Astrocyte (in vitro differentiated cells and primary cell): ENCODE data around the gene SMIM7. TPM values are rescaled to one million over a fixed set of nuclear protein-coding genes. Genes with fewer than 3 reads are reported as not detected.

ENCODE experiments used
- DNase-seq: peaks from one replicate; pipeline ENCODE4 v3.0.0-alpha.2; 2010; ENCODE audit warnings: low read depth
- FAIRE-seq: peaks from 2 replicates; lab custom pipeline; 2011; peaks lifted over from hg19 to GRCh38; lab: Jason Lieb, UNC
- H2AFZ ChIP-seq: 2 replicates; pipeline ENCODE4 v1.6.0; 2012; ENCODE audit warnings: low read depth, low read length, inconsistent platforms
- H3K27ac ChIP-seq: 2 replicates; pipeline ENCODE4 v1.5.1; 2011; ENCODE audit warnings: low read depth, low read length, inconsistent platforms
- H3K27me3 ChIP-seq: 2 replicates; pipeline ENCODE4 v1.6.0; 2011; ENCODE audit warnings: low read length, inconsistent platforms; ENCODE audit not compliant: insufficient read depth
- H3K36me3 ChIP-seq: 2 replicates; pipeline ENCODE4 v1.5.1; 2011; ENCODE audit warnings: low read length, inconsistent platforms; ENCODE audit not compliant: insufficient read depth
- H3K4me1 ChIP-seq: 2 replicates; pipeline ENCODE4 v1.5.1; 2011; ENCODE audit warnings: low read length, inconsistent platforms; ENCODE audit not compliant: insufficient read depth
- H3K4me2 ChIP-seq: 2 replicates; pipeline ENCODE4 v1.6.0; 2012; ENCODE audit warnings: low read length, inconsistent platforms
- H3K4me3 ChIP-seq: 2 replicates; pipeline ENCODE4 v1.5.1; 2011; ENCODE audit warnings: low read depth, mild to moderate bottlenecking, low read length, inconsistent platforms; ENCODE audit not compliant: insufficient read depth
- H3K79me2 ChIP-seq: 2 replicates; pipeline ENCODE4 v1.6.0; 2012; ENCODE audit warnings: mild to moderate bottlenecking, low read length, inconsistent platforms; ENCODE audit not compliant: insufficient read depth
- H3K9ac ChIP-seq: 2 replicates; pipeline ENCODE4 v1.6.0; 2012; ENCODE audit warnings: mild to moderate bottlenecking, low read length, inconsistent platforms
- H3K9me3 ChIP-seq: 2 replicates; pipeline ENCODE4 v1.5.1; 2012; ENCODE audit warnings: low read depth, mild to moderate bottlenecking, low read length, inconsistent platforms; ENCODE audit not compliant: insufficient read depth
- H4K20me1 ChIP-seq: 2 replicates; pipeline ENCODE4 v1.6.0; 2012; ENCODE audit warnings: low read length, inconsistent platforms; ENCODE audit not compliant: insufficient read depth
- H3K27ac Mint-ChIP-seq: one replicate; pipeline ENCODE4 v1.8.0; 2021; ENCODE audit warnings: mild to moderate bottlenecking, mixed read lengths; ENCODE audit not compliant: unreplicated experiment
- H3K27me3 Mint-ChIP-seq: one replicate; pipeline ENCODE4 v1.8.0; 2021; ENCODE audit warnings: low read depth, mixed read lengths; ENCODE audit not compliant: unreplicated experiment
- H3K36me3 Mint-ChIP-seq: one replicate; pipeline ENCODE4 v1.8.0; 2021; ENCODE audit warnings: low read depth, mixed read lengths; ENCODE audit not compliant: unreplicated experiment
- H3K4me1 Mint-ChIP-seq: one replicate; pipeline ENCODE4 v1.8.0; 2021; ENCODE audit warnings: low read depth, mixed read lengths; ENCODE audit not compliant: unreplicated experiment
- H3K4me3 Mint-ChIP-seq: one replicate; pipeline ENCODE4 v1.8.0; 2021; ENCODE audit warnings: mild to moderate bottlenecking, moderate library complexity, mixed read lengths; ENCODE audit not compliant: unreplicated experiment
- H3K9me3 Mint-ChIP-seq: one replicate; pipeline ENCODE4 v1.8.0; 2021; ENCODE audit warnings: mild to moderate bottlenecking, mixed read lengths; ENCODE audit not compliant: unreplicated experiment
- CTCF ChIP-seq: IDR thresholded peaks from 2 replicates; pipeline ENCODE4 v1.5.1; 2011; ENCODE audit warnings: low read depth, mild to moderate bottlenecking, inconsistent platforms, low read length, moderate library complexity; ENCODE audit not compliant: insufficient read depth
- EZH2 ChIP-seq: IDR thresholded peaks from 2 replicates; pipeline ENCODE4 v1.6.1; 2012; ENCODE audit warnings: mild to moderate bottlenecking, low read length, inconsistent platforms; ENCODE audit not compliant: insufficient read depth
- total RNA-seq: library from RNA; stranded (reverse); gene quantifications from 2 replicates; pipeline ENCODE4 v1.2.1, GENCODE V29; 2021

SMIM7 gene
- total RNA-seq, 1 donor from 2014 or later, result 45.3 TPM

GRCh38 chr19:16649734-16650133 lies 10.2 kb downstream of the SMIM7 start:
- H3K79me2 ChIP-seq, result peaks cover 25% of the 10 kb centered on the region

GRCh38 chr19:16645140-16645539 lies 14.8 kb downstream of the SMIM7 start:
- no peak overlapping the region for H3K9ac ChIP-seq
- no peak for FAIRE-seq
- no peaks in the 10 kb centered on the region for H3K9me3 ChIP-seq
- no peak for DNase-seq
- peaks cover 3% of the 10 kb centered on the region for H3K4me1 Mint-ChIP-seq
- H4K20me1 ChIP-seq, result peaks cover 42% of the 10 kb centered on the region
- peaks cover 55% of the 10 kb centered on the region for H3K79me2 ChIP-seq
- H2AFZ ChIP-seq, result no peak overlapping the region
- no peak overlapping the region for H3K4me3 Mint-ChIP-seq
- peaks cover 13% of the 10 kb centered on the region for H3K36me3 Mint-ChIP-seq
- H3K4me2 ChIP-seq, result no peak overlapping the region
- no peak for TF ChIP-seq CTCF
- TF ChIP-seq EZH2, result no peak
- no peaks in the 10 kb centered on the region for H3K4me1 ChIP-seq
- H3K27me3 ChIP-seq, result no peaks in the 10 kb centered on the region
- no peak overlapping the region for H3K27ac Mint-ChIP-seq
- no peak overlapping the region for H3K27ac ChIP-seq
- no peak overlapping the region for H3K4me3 ChIP-seq
- no peaks in the 10 kb centered on the region for H3K9me3 Mint-ChIP-seq
- no peaks in the 10 kb centered on the region for H3K27me3 Mint-ChIP-seq
- peaks cover 39% of the 10 kb centered on the region for H3K36me3 ChIP-seq

More at GRCh38 chr19:16649734-16650133, 10.2 kb downstream of the SMIM7 start:
- H3K27me3 ChIP-seq, result no peaks in the 10 kb centered on the region
- no peaks in the 10 kb centered on the region for H3K4me1 ChIP-seq
- peaks cover 54% of the 10 kb centered on the region for H4K20me1 ChIP-seq
- no peak overlapping the region for H3K4me3 ChIP-seq
- H3K36me3 Mint-ChIP-seq, result peaks cover 20% of the 10 kb centered on the region
- no peaks in the 10 kb centered on the region for H3K27me3 Mint-ChIP-seq
- H3K9ac ChIP-seq, result no peak overlapping the region
- peaks cover 3% of the 10 kb centered on the region for H3K4me1 Mint-ChIP-seq
- no peak overlapping the region for H3K27ac Mint-ChIP-seq
- no peaks in the 10 kb centered on the region for H3K9me3 Mint-ChIP-seq
- FAIRE-seq (no peak), DNase-seq (no peak)
- no peak overlapping the region for H3K27ac ChIP-seq
- H3K4me2 ChIP-seq, result no peak overlapping the region
- H3K36me3 ChIP-seq, result peaks cover 47% of the 10 kb centered on the region
- no peak overlapping the region for H3K4me3 Mint-ChIP-seq
- no peak overlapping the region for H2AFZ ChIP-seq
- no peak for TF ChIP-seq CTCF
- no peak for TF ChIP-seq EZH2
- H3K9me3 ChIP-seq, result no peaks in the 10 kb centered on the region

GRCh38 chr19:16641695-16642094 lies 18.2 kb downstream of the SMIM7 start:
- no peak for DNase-seq
- H3K9ac ChIP-seq, result no peak overlapping the region
- no peak overlapping the region for H3K4me3 ChIP-seq
- H3K36me3 ChIP-seq, result peaks cover 34% of the 10 kb centered on the region
- H3K79me2 ChIP-seq, result peaks cover 80% of the 10 kb centered on the region
- Mint-ChIP-seq H3K9me3 (no peaks in the 10 kb centered on the region), H3K27me3 (no peaks in the 10 kb centered on the region), H3K27ac (no peak overlapping the region), H3K4me1 (peaks cover 3% of the 10 kb centered on the region), H3K36me3 (peaks cover 16% of the 10 kb centered on the region), H3K4me3 (no peak overlapping the region)
- no peaks in the 10 kb centered on the region for H3K27me3 ChIP-seq
- H3K4me2 ChIP-seq, result no peak overlapping the region
- no peak overlapping the region for H2AFZ ChIP-seq
- no peak overlapping the region for H3K27ac ChIP-seq
- H3K4me1 ChIP-seq, result no peaks in the 10 kb centered on the region
- FAIRE-seq, result no peak
- peaks cover 52% of the 10 kb centered on the region for H4K20me1 ChIP-seq
- TF ChIP-seq EZH2 (no peak), CTCF (no peak)
- no peaks in the 10 kb centered on the region for H3K9me3 ChIP-seq
